Measurements from ENCODE around the gene TCFL5.

Gene TCFL5

DNA sequence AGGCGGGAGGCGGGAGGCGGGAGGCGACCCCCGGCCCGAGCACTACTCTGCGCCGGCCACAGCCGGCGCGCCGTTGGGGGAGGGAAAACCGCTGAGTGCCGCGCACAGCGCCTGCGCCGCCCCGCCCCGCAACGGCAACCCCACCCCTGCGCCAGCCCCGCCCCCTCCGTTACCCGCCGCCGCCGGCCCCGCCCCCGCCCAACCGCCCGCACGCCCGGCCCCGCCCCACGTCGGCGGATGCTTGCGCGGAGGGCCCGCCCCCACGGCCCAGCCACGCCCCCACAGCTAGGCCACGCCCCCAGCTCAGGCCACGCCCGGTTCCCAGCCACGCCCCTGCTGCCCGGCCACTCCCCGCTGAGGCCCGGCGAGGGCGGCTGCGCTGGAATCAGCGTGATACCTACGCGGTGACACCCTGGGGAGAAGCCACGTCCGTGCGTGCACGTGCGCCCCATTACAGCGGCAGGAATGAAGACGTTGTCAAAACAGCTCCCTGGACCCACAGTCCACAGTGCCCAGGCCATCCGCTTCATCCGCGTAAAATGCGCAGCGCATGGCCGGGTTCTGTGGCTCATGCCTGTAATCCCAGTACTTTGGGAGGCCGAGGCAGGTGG is at the start of gene TCFL5:
TSS of gene TCFL5 (minus strand) at position 97 of the 611 bp plus-strand sequence. CDS start 152 bp downstream, outside the sequence.
- peak in 55 of 56 donors; percentile 42 to 95 (median 89) for DNase-seq

DNA sequence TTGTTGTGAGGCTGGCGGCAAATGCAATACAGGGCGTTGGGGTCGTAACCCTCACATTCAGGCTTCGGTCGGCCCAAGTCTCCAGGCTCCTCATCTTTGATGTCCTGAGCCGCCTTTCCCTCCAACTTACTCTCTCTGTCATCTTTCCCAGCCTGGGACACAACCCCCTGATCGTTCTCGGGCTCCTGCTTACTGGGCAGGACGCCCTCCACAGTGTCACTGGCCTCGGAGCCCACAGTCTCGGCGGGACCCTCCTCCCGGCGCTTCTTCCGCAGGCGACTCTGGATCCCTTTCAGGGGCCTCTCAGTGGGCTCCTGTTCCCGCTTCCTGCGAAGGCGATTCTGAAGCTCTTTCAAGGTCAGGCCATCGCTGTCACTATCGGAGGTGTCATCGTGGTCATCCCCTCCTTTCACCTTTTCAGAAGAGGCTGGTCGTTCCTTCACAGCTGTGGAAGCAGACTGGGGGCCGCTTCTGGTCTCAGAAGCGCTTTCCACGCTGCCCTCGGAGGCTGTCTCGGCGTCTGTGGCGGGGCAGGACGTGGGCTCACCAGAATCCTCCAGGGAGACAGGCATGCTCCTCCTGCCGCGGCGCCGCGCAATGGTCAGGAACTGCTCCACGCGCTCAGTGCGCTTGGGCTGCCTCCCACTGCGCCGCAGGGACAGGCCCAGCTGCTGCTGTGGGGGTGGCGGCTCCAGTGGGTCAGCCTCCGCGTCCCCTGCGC is 49.3 kb upstream of the TCFL5 start:
- no peak for DNase-seq

DNA sequence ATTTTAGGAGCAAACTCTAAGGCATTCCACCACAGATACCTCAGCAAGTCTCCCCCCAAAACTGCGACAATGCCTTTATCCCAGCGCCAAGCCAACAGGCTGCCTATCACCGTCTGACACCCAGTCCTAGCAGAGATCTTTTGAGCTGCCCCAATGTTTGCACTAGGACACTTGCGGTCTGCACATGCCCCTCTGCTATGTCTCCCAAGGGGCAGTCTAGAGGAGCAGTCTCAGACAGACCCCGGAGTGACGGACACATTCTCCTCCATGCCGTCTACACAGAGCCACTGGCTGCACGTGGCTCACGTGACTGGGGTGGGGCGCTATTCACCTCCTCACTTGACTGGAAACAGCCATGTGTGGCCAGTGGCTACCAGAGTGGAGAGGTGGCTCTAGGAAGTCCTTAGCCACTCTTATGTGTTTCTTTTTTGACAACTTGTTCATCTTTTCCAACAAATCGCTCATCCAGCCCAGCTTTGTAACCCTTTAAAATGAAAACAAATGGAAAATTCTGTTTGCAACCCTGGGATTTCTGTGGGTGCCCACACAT is 48.7 kb upstream of the TCFL5 start:
- DNase-seq: no peak

DNA sequence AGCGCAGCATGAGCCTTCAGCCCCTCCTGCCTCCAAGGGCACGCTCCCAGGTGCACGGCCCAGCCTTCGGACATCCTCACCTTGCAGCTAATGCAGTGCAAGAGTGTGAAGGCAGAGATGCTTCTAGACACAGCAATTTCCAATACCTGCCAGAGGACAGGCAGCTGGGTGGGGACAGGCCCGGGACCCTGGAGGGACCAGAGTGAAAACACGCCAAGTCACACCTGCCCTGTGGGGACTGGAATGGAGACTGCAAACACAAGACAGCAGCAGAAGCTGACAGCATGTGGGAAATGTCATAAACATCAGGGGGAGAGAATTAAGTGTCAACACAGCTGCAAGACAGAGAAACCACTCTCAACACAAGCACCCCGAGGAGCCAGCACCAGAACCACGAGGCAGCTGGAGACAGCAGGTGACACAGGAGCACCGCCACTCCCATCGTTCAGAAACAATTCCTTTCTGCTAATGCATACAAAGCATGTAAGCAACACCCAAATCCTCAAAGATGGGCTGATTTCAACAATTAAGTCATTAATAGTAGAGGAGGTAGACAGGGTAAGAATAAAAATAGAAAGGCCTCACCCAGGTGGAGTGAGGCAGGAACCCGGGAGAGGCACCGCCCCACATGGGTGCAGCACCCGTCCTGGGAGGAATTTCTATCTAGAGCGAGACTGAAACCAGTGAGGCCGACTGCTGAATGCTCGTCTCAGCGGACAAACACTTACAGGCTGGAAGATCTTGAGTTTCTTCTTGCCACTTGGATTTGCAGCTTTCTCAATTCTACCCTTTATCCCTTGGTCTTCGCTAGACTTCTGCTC is 47.6 kb upstream of the TCFL5 start:
- DNase-seq: peak in 4 of 56 donors; percentile 34 to 67 (median 45)

DNA sequence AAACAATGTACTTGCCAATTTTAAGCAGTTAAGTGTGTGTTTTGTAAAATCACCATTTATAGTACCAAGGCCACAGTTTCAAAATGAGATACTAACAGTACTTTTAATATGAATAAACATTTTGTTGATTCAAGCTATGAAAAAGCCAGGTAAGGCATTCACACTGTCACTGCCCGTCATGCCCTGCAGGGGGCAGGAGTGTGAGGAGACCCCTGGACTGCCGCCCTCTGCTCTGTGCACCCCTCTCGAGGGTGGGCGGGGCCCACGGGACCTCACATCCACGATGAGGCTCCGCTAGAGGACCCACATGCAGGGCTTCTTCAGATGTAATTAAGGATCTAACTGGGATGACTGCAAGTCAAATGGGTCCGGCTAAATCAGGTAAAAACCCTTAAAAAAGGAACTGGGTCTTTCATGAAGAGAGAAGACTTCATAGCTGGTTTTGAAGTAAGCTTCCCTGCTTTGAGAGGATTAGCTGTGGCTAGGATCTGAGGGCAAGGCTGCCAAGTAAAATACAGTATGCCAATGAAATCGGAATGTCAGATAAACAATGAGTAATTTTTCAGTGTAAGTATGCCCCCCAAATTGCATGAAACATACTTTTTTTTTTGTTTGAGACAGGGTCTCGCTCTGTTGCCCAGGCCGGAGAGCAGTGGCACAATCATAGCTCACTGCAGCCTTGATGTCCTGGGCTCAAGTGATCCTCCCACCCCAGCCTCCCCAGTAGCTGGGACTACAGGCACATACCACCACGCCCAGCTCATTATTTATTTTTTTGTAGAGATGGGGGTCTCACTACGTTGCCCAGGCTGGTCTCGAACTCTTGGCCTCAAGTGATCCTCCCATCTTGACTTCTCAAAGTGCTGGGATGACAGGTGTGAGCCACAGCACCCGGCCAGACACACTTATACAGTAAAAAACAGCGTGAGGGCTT is 46.0 kb upstream of the TCFL5 start:
- DNase-seq: no peak

DNA sequence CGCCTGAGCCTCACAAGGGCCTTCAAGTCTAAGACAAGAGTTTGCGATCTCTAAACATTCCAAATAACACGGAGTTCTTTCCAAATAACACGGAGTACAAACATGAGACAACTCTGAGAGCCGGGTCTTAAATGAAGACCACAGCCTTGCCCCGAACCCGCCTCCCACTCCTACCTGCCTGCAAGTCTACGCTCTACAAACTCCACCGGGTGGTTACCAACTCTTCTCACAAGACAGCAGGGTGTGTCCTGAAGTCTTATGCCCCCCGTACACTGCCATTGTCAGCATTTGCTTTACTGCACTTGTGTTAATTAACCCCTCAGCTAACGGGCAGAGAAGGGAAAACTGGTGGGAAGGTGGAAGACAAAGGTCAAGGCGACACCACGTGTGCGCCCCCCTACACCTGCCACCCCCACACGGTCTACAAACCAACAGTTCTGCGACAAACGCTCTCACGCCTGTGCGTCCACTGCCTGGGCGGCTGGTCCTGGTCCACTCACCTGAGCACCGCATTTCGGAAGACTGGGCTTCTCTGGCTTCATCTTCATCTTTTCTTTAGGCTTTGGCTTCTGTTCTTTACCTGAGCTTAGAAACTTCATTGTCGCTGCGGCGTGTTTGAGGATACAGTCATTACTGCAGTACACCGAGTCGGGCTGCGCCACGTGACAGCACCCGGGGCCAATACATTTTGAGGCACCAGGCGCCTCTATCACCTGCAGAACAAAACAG is 45.2 kb upstream of the TCFL5 start:
- no peak for DNase-seq

DNA sequence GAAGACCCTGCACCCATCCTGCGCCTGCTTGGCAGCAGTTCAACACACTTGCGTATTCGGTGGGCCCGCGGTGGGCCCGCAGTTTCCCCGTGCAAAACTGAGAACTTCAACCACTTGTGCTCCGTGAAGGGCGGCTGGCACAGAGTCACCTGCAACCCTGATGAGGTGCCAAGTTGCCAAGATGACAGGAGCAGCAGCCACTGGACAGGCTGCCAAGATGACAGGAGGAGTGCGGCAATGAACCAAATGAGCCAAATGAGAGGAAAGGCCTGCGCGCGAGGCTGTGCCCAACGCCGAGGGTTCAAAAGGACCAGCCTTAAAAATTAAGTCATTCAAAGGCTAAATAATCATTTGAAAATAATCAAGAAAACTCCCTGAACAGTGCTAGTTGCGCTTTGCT is 44.6 kb upstream of the TCFL5 start:
- DNase-seq: peak in 4 of 56 donors; percentile 11 to 38 (median 26)

DNA sequence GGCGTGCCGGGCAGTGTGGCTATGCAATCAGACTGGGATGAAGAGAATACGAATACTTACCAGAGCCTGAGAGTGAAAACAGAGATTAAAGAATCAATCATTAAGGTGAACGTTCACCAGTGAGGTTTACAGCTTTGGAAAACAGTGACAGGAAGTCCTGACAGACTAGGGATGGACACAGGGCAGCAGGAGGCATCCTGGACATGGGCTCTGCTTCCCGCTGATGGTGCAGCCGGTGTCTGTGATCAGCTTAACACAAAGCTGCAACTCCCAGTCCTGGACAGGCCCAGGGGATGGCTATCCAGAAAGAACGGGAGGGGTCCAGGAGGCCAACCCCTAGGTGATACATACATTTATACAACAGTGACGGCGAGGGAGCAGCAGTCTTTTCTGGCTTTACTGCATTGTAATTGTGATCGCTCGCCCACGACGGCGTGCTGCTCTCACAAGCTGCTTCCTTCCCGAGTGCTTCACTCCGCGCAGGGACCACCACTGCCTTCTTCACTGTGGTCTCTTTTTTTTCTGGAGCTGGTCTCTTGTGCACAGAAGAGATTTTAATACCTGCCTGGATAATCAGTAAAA is 44.0 kb upstream of the TCFL5 start:
- DNase-seq: no peak

DNA sequence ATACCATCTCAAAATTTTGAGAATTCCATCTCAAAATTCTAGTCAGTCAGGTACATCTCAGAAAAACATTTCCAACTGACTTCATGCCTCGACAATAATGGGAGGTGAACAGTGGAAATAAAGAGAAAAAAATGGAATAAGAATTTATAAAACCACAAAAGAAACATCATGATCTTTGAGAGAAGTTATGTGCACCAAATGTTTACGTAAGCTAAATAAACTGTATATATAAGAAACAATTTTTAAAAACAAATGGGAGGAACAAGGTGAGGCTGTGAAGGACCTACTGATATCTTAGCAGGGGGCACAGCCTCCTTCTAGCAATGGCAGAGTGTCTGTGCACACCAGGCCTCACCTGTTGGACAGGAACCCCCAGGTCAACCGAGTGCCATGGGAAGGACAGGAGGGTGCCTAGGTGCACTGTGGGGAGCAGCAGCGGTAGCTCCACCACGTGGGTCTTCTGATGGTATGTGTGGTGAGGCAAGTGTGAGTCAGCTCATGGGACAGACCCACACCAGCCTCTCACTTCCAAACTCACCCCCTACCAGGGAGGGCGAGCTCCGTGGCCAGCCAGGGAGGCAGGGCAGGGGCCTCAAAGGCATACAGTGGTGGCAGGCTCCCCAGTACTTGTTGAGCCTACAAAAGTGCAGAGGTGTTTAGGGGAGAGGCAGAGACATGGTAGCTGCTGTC is 41.4 kb upstream of the TCFL5 start:
- no peak for DNase-seq

DNA sequence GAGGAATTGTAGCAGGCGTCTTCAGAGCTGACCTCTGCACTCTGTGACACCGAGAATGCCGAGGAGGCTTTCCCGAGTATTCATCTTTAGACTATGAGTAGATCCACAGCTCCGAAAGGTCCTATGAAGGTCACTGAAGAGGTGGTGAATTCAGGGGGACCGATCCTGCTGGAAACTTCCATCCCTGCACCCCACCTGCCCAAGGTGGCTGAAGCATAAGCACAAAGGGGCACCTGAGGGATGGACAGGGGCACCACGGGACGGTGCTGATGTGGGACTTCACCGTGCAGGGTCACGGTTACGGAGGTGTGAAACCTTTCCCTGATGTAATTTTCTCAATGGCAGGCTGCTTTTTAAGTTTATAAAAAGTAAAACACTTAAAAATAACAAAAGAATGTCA is 40.3 kb upstream of the TCFL5 start:
- DNase-seq: no peak

DNA sequence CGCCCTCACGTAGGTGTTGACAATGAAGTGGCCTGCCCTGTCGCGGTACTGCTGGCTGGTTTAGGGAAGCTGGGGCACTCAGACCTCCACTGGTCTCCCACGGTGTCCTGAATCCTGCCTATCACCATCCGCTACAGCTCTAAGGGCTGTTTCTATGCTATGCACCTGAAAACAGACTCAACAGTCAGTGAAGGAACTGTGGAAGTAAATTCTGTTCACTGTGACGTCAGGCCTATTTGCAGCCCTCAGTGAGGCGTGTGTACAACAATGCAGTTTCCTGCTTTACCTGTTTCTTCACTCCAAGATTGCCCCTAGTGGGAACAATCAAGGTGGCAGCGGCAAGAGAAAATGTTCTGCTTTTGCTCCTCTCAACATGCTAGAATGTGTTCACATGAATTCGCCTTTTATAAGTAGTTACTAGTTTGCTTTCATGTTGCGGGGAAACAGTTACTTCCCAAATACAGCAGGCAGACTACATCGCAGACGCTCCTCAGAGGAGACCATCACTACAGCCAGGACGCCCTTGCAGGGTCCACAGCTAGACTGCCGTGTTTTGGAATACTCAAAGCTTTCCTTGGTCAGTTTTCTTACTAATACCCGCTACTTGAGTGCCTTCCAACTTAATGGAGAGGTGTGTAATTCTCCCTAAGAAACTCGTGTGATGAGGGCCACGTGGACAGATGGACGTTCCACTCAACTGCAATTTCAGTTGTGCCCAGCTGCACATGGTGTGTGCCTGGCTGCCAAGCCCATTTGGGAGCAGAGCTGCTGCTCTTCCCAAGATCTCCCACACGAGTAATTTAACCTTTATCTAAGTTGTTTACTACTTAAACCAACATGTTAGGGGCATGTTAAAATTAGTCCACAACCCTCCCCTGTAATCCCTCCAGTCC is 39.3 kb upstream of the TCFL5 start:
- no peak for DNase-seq

DNA sequence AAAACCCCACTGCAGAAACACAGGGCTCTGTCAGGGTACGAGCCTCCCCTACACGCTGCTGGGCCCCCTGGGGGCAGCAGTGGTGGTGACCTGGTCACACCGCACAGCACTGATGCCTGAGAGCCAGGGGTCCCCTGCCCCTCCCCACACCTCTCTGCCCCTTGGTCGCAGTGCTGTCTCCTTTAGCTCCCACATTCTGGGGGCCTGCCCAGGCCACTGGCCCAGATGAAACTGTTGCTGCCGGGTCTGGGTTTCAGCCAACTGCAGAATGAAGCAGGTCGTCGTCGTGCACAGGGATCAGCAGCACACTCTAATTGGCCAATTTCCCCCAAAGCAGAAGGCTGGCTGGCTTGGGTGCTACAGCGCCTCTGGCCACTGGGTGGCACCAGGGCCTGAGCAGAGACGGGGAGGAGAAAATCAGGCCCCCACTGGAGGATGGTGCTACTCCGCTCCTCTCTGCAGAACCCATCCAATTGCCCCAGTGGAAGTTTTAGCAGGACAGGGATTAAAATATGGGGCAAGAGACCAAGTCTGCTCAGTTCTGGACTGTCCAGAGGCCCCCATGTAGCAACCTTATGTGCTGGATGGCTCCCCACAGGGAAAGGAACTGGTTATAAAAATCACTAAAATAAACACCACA is 38.5 kb upstream of the TCFL5 start:
- peak in 53 of 56 donors; percentile 18 to 87 (median 63) for DNase-seq

DNA sequence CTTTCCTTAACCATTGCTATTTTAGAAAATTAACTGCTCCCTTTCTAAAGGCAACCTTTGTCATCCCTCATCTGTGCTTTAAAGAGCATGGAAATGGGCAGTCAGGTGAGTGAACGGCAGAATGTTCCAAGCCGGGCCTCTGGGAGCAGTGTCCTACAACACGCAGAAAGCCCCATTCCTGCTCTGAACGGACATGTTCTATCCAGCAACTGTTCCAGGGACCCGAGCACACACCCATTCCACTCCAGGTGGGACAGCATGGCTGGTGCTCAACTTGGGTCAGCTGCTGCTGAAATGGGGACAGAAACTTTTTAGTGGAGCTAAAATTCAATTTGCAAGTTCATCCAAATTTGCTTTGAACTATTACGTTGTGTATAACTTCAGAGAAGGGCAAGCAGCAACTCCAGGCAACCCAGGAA is 38.0 kb upstream of the TCFL5 start:
- DNase-seq: peak in 2 of 56 donors; percentile 25 to 41

DNA sequence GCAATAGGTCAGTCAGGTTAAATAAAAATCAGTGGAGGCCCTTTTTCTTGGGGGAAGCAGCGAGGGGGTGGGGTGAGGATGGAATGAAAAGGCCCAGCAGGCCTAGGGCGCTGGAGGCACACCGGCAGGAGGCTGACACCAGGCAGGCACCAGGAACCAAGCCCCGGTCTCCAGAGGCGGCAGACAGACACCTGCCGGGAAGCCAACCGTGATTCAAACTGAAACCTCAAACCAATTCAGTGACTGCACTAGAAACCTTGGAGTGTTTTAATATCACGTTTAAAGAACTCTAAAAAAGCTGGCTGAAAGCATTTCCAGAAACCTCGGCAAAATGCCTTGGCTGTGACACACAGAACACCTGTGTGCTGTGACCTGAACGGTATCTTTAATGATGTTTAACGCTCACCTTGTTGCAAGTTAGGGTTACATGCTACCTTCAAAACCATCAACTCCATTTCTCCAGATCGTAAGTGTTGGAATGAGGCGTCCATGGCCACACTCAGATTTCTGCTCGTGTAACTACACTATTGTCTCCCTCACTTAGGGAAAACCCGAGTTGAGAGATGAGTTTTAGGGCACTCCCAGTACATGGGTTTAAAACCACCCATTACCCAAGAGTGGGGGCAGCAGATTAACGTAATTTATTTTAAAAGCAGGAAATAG is 37.5 kb upstream of the TCFL5 start:
- DNase-seq: no peak

DNA sequence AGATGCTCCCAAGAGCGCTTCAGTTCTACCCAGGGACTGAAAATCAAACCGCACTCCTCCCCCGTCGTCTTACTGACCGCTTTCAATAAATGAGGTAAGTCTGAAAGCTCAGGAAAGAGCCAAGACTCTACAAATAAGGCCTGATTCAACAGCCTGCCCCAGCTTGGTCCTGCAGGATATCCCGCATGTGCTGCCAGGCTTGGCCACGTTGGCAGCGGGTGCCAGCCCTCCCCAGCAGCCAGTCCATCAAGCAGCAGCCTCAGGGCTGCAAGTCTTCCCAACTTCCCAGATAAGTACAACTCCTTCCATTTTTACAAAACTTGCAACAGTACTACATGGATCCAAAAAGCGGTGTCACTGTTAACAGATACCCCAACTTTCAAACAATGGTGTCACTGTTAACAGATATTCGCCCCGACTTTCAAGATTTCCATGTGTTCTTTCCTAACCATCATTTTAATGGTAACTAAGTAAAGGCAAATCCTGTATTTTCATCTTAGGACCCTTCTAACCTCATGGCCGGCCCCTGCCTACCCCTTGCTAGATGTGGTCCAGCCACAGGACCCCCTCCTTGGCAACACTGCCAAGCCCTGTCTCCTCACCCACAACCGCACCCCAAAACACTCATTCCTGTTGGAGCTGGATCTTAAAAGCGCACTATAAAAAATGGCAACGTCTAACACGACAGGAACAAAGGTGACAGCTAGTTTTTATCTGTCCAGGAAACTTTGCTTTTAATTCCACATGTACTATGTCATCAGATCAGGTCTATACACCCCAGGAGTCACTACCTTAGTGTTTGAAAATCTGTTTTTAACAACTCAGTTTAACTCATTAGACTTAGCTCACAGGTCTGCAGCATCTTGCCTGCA is 36.7 kb upstream of the TCFL5 start:
- peak in 2 of 56 donors; percentile 12 to 29 for DNase-seq

DNA sequence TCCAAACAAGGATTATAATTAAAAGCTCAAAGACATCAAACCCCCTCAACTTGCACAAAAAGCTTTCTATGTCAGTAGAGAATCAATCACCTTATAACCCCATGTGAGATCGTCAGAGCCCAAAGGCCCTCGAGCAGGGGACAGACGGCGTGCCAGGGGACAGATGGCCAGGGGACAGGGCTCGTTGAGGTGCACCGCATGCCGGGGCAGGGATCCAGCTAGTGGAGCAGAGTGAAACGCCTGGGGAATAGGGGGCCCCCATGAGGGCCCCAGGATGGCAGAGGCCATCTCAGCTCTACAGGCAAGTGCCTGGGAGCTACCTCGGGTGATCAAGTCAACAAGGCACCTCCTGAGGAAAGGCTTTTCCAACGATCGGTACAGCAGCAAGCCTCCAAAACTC is 36.0 kb upstream of the TCFL5 start:
- no peak for DNase-seq

Data from nucleus accumbens (tissue), 56 donors.